ENCODE results near the gene SFR1.

Gene SFR1

DNA sequence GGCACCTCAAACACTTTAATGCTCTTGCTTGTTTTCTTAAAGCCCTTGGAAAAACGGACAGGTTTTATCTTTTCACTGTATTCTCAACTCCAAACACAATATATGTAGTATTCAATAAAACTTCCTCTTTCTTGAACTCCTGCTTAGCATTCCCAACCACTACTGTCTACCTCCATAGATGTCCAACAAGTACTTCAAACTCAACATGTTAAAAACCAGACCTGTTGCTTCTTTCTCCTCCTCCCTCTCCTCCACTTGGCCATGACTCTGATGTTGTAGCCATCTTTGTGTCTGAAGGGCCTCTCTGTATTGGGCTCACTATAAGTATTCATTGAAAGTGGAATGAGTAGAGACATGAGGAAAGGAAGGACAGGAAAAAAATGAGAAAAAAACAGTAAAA lies 20.1 kb upstream of the SFR1 start:
- no peak overlapping the region for H3K4me3 ChIP-seq (ENCODE audit: low read length)
- no peak for DNase-seq (ENCODE audit: low read depth, low spot score)

DNA sequence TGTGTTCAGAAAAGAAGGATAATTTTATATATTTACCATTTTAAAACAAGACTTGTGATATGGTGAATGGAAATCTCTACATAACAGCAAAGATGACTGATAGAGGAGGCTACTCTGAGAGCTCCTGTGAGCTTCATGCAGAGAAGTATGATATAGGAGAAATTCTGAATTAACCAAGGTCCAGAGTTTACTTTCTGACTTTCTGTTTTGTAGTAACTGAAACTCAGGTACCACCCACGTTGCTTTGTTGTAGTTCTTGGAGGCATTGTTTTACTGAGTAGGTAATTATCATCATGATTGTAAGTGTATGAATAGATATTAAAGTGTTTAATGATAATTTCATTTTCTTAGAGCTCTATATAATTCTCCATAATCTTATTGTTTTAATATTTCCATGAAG lies 18.0 kb upstream of the SFR1 start:
- DNase-seq (ENCODE audit: low read depth, low spot score), result no peak
- H3K4me3 ChIP-seq (ENCODE audit: low read length), result no peak overlapping the region

GRCh38 chr10:104104418-104104817 lies 17.6 kb upstream of the SFR1 start:
- DNase-seq (ENCODE audit: low read depth, low spot score), result no peak
- H3K4me3 ChIP-seq (ENCODE audit: low read length), result no peak overlapping the region

GRCh38 chr10:104104926-104105325 lies 17.0 kb upstream of the SFR1 start:
- no peak overlapping the region for H3K4me3 ChIP-seq (ENCODE audit: low read length)
- DNase-seq (ENCODE audit: low read depth, low spot score), result no peak

- H3K4me3 ChIP-seq (ENCODE audit: low read length), result no peak overlapping the region
- no peak for DNase-seq (ENCODE audit: low read depth, low spot score)
Measured at GRCh38 chr10:104109908-104110662, 11.9 kb upstream of the SFR1 start.

GRCh38 chr10:104113376-104113956 lies 8.5 kb upstream of the SFR1 start:
- H3K4me3 ChIP-seq (ENCODE audit: low read length), result no peak overlapping the region
- DNase-seq (ENCODE audit: low read depth, low spot score), result no peak

DNA sequence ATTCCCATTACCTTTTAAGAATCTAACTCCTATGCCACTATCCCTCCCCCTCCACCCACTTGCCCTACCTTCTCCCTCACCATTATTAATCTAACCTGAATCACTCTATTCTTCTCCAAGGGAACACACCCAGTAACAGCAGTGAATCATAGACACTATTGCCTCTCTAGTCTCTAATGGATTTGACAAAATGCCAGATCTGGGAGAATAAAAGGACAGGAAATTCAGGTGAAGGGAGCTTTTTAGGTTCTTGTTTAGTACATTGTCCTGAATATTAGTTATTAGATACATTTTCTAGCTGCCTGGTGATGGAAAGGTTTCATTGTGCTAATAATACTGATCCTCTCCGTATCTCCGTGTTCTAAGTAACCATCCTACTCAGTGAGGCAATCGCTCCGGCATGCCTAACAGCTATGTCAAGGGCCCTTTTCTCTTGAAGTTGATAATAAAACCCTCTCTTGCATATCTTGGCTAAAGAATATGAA lies 4.1 kb upstream of the SFR1 start:
- no peak for DNase-seq (ENCODE audit: low read depth, low spot score)

DNA sequence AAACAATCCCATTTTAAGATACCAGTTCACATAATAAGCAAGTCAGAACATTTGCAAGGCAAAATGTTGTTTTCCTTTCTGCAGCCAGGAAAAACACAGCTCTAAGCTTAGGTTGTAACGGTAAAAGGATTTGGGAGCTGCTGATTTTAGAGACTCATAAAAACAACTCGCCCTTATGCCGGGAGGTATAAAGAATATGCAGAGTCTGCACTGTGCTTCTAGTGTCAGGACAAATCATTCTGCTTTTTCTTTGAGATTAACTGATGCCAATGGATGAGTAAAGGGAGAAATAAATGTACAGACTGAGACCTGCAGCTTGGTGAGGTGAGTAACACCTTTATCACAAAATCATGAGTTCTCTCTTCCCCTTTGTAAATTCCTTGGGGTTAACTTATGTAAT lies 2.0 kb upstream of the SFR1 start:
- no peak overlapping the region for H3K4me3 ChIP-seq (ENCODE audit: low read length)
- DNase-seq (ENCODE audit: low read depth, low spot score), result no peak

More for the DNA sequence above, 4.1 kb upstream of the SFR1 start:
- no peak overlapping the region for H3K4me3 ChIP-seq (ENCODE audit: low read length)

- no peak overlapping the region for H3K4me3 ChIP-seq (ENCODE audit: low read length)
- DNase-seq (ENCODE audit: low read depth, low spot score), result no peak
Measured at GRCh38 chr10:104120512-104120902, 1.5 kb upstream of the SFR1 start.

DNA sequence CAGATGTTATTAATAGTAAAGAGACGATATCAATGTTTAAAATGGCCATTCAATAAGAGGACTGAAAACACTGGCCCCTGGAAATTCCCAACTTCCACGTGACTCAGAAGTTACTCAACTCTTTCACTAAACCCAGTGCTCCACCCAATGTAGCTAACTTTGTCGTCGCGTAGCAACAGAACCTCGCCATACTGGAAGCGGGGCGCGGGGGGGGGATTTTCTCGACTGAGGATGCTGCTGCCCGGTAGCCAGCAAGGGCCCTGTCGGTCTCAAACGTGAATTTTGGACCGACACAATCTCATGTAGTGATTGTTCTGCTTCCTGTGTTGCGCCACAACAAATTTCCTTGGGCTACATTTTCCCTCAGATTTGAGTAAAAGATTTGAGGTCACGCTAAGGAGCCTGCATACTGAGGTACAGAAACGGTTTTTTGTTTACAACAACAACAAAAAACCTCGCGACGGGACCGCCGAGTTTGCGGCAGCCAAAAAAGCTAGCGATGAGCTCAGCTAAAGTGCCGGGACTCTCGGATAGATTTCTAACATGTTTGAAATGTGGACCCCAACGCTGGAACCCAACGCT lies 977 bp upstream of the SFR1 start:
- H3K4me3 ChIP-seq (ENCODE audit: low read length), result peak overlapping the region; percentile 78
- no peak for DNase-seq (ENCODE audit: low read depth, low spot score)

GRCh38 chr10:104122225-104123107 lies 495 bp downstream of the SFR1 start:
- peak overlapping the region; percentile 93 for H3K4me3 ChIP-seq (ENCODE audit: low read length)
- peak; percentile 4 for DNase-seq (ENCODE audit: low read depth, low spot score)

DNA sequence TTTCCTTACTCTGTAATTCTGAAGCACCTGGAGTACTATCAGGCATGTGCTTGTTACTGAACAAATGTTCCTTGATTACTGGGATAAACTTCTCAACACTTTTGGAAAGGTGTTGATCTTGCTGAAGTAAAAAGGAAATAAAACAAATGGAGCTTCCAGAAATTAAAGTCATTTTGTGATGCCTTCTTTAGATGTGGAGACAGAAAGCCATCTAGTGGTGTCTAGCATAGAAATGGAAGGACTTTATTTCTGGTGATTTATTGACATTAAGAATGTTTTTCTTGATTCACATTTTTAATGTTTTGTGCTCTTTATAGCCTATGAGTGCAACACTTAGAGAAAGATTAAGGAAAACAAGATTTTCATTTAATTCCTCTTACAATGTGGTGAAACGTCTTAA lies 1.4 kb downstream of the SFR1 start:
- peak; percentile 31 for DNase-seq (ENCODE audit: low read depth, low spot score)
- H3K4me3 ChIP-seq (ENCODE audit: low read length), result no peak overlapping the region

DNA sequence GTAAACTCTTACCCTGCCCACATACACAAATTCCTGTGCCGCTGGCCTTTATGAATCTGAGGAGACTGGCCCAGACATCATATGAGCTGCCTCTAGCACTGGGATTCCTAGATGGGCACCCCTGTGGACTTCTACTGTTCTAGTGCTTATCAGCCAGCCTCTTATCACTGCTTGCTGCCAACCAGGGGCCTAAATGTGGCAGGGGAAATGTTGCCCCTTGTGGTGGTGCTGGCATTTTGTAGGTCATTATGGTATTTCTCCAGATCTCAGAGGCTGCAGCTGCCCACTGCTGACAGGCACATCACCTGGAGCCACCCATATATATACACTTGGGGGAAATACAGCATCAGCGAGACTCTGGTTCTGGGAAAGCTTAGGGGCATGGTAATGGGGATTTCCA lies 5.4 kb downstream of the SFR1 start:
- peak; percentile 7 for DNase-seq (ENCODE audit: low read depth, low spot score)
- no peak overlapping the region for H3K4me3 ChIP-seq (ENCODE audit: low read length)

DNA sequence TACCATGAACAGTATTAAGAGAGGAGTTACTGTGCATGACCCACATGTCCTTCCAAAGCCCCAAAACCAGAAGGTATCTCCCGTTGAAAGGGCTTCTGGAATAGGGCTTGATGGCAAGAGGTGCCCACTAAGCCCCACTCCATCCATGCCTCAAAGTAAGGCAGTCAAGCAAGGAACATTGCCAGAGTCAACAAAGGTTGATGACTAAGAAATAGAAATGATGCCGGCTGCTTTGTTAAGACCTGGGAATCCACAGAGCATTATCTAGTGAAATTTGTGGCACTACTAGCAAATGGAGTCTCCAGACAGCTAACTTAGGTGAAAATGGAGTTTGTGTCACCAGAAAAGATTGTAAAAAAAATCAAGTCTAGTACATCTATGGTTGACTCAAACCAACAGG lies 6.2 kb downstream of the SFR1 start:
- no peak for DNase-seq (ENCODE audit: low read depth, low spot score)

DNA sequence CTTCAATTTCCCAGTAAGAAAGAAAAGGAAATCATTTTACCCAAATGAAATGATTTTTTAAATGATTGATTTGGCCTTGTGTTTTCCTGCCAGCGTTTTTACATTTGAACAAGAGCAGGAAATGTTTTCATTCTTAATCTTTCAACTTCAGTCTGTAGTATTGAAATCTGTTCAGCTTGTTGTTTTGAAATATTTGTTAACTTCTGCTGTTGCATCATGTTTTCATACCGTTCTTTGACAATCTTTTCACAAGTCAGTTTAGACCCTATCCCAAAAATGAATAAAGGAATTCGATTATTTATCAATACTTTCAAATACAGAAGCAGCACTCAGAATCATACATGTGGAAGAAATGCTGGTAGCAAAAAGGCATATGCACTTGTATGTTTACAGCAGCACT lies 8.1 kb downstream of the SFR1 start:
- no peak for DNase-seq (ENCODE audit: low read depth, low spot score)
- H3K4me3 ChIP-seq (ENCODE audit: low read length), result no peak overlapping the region

More for the DNA sequence above, 6.2 kb downstream of the SFR1 start:
- H3K4me3 ChIP-seq (ENCODE audit: low read length), result no peak overlapping the region

- no peak overlapping the region for H3K4me3 ChIP-seq (ENCODE audit: low read length)
- DNase-seq (ENCODE audit: low read depth, low spot score), result no peak
Measured at GRCh38 chr10:104138131-104138530, 16.2 kb downstream of the SFR1 start.

DNA sequence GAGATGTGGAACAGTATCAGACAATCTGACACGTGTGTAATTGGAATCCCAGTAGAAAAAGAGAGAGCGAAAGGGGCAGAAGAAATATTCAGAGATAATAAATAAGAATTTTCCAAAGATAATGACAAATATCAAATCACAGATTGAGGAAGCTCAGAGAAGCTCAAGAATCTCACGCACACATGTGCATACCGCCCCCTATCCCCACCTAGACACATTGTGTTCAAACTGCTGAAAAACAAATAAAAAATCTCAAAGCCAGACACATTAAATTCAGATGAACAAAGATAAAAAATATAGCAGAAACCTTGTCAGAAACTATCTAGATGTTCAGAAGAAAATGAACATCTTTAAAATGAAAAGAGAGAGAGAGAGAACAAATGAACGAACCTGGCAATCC lies 17.2 kb downstream of the SFR1 start:
- no peak for DNase-seq (ENCODE audit: low read depth, low spot score)
- H3K4me3 ChIP-seq (ENCODE audit: low read length), result no peak overlapping the region

- DNase-seq (ENCODE audit: low read depth, low spot score), result no peak
- no peak overlapping the region for H3K4me3 ChIP-seq (ENCODE audit: low read length)
Measured at GRCh38 chr10:104142081-104142480, 20.1 kb downstream of the SFR1 start.

GRCh38 chr10:104143829-104144228 lies 21.9 kb downstream of the SFR1 start:
- no peak for DNase-seq (ENCODE audit: low read depth, low spot score)
- H3K4me3 ChIP-seq (ENCODE audit: low read length), result no peak overlapping the region

DNA sequence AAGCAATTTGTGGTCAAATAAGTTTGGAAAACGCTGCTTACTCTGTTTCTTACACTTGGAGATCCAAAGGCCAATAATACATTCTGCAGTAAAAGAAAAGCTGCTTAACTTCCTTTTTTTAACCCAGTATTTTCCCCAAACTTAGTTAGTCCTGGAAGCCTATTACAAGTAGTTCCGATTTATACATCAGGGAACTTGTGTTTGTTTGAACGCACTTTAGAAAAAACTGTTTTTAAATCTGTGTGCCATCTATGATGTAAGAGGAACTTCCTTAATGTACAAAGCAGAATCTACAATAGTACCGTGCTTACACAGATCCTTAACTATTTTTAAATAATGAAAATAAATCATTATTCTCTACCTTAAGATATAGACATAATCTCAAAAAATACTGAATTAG lies 23.0 kb downstream of the SFR1 start:
- no peak for DNase-seq (ENCODE audit: low read depth, low spot score)

More for the DNA sequence above, 23.0 kb downstream of the SFR1 start:
- no peak overlapping the region for H3K4me3 ChIP-seq (ENCODE audit: low read length)
